A549 treated with dexamethasone at 1 μM for 4 hours (cell line): Measurements from ENCODE around the gene NOX1. TPM values are rescaled to one million over a fixed set of nuclear protein-coding genes. Genes with fewer than 3 reads are reported as not detected.

Experiments
- total RNA-seq: library from RNA; stranded (reverse); fragments of 200-300 nt; extraction: Qiagen RNA extraction; gene quantifications from 5 replicates; pipeline ENCODE4 v1.2.3, GENCODE V29; 2022

Gene NOX1
- total RNA-seq: 0.03 to 0.08 TPM (median 0.08 TPM) in 5 replicates

DNA sequence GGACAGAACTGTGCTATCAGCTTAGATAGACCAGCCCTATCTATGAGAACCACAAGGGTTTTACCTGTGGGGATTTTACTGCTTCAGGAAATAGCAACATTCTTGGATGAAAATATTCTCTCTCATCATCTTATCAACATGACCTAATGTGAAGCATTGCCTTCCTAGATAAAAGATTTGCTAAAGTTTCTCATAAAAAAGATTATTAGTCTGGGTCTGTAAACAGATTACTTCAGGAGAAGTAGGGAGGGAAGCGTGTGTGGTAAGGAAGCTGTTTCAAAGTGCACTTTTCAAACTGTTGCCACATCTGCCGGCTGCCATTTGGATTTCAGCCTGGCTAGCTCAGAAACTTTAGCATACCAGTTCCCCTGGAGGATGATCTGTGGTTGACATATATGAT lies at the start of gene NOX1:
Gene NOX1, minus strand, starts transcription at position 35 of the 400 bp plus-strand sequence. CDS start 220 bp downstream, outside the sequence.

DNA sequence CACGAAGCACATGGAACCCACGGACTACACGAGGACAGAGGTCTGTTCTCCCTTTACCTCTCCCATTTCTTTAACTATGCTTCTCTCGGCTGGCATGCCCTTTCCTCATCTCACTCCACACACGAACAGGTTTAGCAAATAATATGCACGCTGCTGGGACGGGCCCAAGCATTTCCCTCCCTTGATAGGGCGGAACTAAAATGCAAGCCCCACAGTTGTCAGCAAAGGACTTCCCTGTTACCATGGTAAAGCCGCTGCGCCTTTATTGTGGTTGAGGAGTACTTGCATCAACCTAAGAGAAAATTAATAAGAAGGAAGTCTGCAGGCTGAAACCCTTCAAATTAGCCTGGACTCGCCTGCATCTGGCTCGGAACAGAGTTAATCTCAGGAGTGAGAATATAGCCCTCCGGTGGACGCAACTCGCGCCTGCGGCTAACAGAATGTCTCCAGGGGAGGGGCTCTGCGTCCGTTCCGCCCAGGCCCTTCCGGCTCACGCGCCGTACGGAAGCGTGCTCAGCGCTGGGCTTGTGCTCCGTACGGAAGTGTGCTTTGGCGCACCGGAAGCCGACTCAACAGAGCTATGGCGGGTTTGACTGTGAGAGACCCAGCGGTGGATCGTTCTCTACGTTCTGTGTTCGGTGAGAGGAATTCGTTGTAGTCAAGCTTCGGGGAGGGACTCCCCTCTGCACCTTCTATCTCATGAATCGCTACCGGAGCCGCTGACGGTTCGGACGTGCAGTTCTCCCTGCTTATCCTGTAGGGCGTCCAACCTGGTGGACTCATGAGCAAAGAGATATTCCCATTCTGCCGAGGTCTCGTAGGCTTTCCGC lies 54.1 kb downstream of the NOX1 start, which contains the start of gene CSTF2:
Gene CSTF2, plus strand, starts transcription at position 555 of the 830 bp plus-strand sequence. Its CDS starts 26 bp downstream, at position 581.

Other genes starting within 250 kb of the NOX1 start
- gene TSPAN6, start 237.6 kb downstream of the NOX1 start, total RNA-seq: 35.3 to 42.5 TPM (median 38.2 TPM) in 5 replicates
- gene SRPX2, start 230.2 kb downstream of the NOX1 start, total RNA-seq: 1.8 to 3.4 TPM (median 2.7 TPM) in 5 replicates
- gene SYTL4, start 142.2 kb downstream of the NOX1 start, total RNA-seq: 2.3 to 4.1 TPM (median 3.2 TPM) in 5 replicates
- 31.2 to 33.1 TPM (median 32.0 TPM) in 5 replicates for gene CSTF2, start 54.0 kb downstream of the NOX1 start, total RNA-seq
- gene XKRX, start 54.6 kb upstream of the NOX1 start, total RNA-seq: 0.83 to 1.2 TPM (median 0.89 TPM) in 5 replicates
- gene ARL13A, start 95.3 kb upstream of the NOX1 start, total RNA-seq: 0.08 to 0.30 TPM (median 0.18 TPM) in 5 replicates
- 14.0 to 17.6 TPM (median 16.8 TPM) in 5 replicates for gene TRMT2B, start 177.8 kb upstream of the NOX1 start, total RNA-seq
- 0.06 TPM in 1 of 5 replicates, not detected in the others for gene TMEM35A, start 204.5 kb upstream of the NOX1 start, total RNA-seq
- 10.2 to 15.8 TPM (median 14.4 TPM) in 5 replicates for gene CENPI, start 223.8 kb upstream of the NOX1 start, total RNA-seq